HepG2 (cell line): ENCODE data around the gene UVSSA. TPM values are rescaled to one million over a fixed set of nuclear protein-coding genes. Genes with fewer than 3 reads are reported as not detected.
A peak's percentile ranks its signal among the peaks of the same experiment; 100 is the strongest.

ENCODE experiments used
- BRCA1 ChIP-seq: sonication (generic); formaldehyde crosslinking; IDR thresholded peaks from 2 replicates; pipeline ENCODE4 v1.4.0; 2020; ENCODE audit warnings: missing genetic modification reagents
- FOXC1 ChIP-seq: sonication (generic); formaldehyde crosslinking; IDR thresholded peaks from 2 replicates; pipeline ENCODE4 v1.8.0; 2022; ENCODE audit warnings: mild to moderate bottlenecking, missing genetic modification reagents, borderline replicate concordance
- GFI1 ChIP-seq: sonication (generic); formaldehyde crosslinking; IDR thresholded peaks from 2 replicates; pipeline ENCODE4 v1.5.0; 2020; ENCODE audit warnings: missing genetic modification reagents, mild to moderate bottlenecking, borderline replicate concordance
- NR2C2 ChIP-seq: sonication (generic); formaldehyde crosslinking; IDR thresholded peaks from 2 replicates; pipeline ENCODE4 v1.4.0; 2020; ENCODE audit warnings: missing genetic modification reagents, mild to moderate bottlenecking, moderate library complexity, borderline replicate concordance
- PCBP1 ChIP-seq: fragments of 200-400 bp; formaldehyde crosslinking; IDR thresholded peaks from 2 replicates; pipeline ENCODE4 v1.6.1; 2017; ENCODE audit warnings: mild to moderate bottlenecking, low read depth, low read length, borderline replicate concordance
- RAD51 ChIP-seq: fragments of 450-650 bp; IDR thresholded peaks from 2 replicates; pipeline ENCODE4 v1.6.1; 2016; ENCODE audit warnings: borderline replicate concordance
- RBFOX2 ChIP-seq: fragments of 200-400 bp; formaldehyde crosslinking; IDR thresholded peaks from 2 replicates; pipeline ENCODE4 v1.6.1; 2017; ENCODE audit warnings: low read depth, mild to moderate bottlenecking, low read length
- SNAPC5 ChIP-seq: sonication (generic); formaldehyde crosslinking; IDR thresholded peaks from 2 replicates; pipeline ENCODE4 v1.8.1; 2023; ENCODE audit warnings: mild to moderate bottlenecking, missing genetic modification reagents, borderline replicate concordance
- SPEN ChIP-seq: sonication (generic); formaldehyde crosslinking; IDR thresholded peaks from 2 replicates; pipeline ENCODE4 v1.5.1; 2020; ENCODE audit warnings: low read depth, mild to moderate bottlenecking, missing genetic modification reagents
- TFDP1 ChIP-seq: IDR thresholded peaks from 2 replicates; pipeline ENCODE4 v1.6.1; 2016; ENCODE audit warnings: missing compliant biosample characterization, missing genetic modification reagents, borderline replicate concordance
- U2AF1 ChIP-seq: fragments of 200-400 bp; formaldehyde crosslinking; optimal IDR thresholded peaks from 2 replicates; pipeline ENCODE3; 2017; ENCODE audit warnings: mild to moderate bottlenecking, low read depth, low read length
- WIZ ChIP-seq: sonication (generic); formaldehyde crosslinking; IDR thresholded peaks from 2 replicates; pipeline ENCODE4 v1.5.1; 2020; ENCODE audit warnings: mild to moderate bottlenecking, missing genetic modification reagents
- YY1 ChIP-seq: IDR thresholded peaks from 2 replicates; pipeline ENCODE4 v1.6.1; 2011; ENCODE audit warnings: low read length, low read depth, moderate library complexity, mild to moderate bottlenecking; ENCODE audit not compliant: insufficient read depth, insufficient replicate concordance
- ZBTB2 ChIP-seq: sonication (generic); formaldehyde crosslinking; IDR thresholded peaks from 2 replicates; pipeline ENCODE4 v1.8.0; 2022; ENCODE audit warnings: low read depth, missing genetic modification reagents
- ZBTB33 ChIP-seq: sonication (generic); formaldehyde crosslinking; IDR thresholded peaks from 2 replicates; pipeline ENCODE4 v1.4.0; 2020; ENCODE audit warnings: missing genetic modification reagents
- ZC3H13 ChIP-seq: sonication (generic); formaldehyde crosslinking; IDR thresholded peaks from 2 replicates; pipeline ENCODE4 v1.8.1; 2023; ENCODE audit warnings: mild to moderate bottlenecking, missing genetic modification reagents, moderate library complexity
- ZFP62 ChIP-seq: sonication (generic); formaldehyde crosslinking; IDR thresholded peaks from 2 replicates; pipeline ENCODE4 v1.4.0; 2020; ENCODE audit warnings: missing genetic modification reagents
- ZIK1 ChIP-seq: sonication (generic); formaldehyde crosslinking; IDR thresholded peaks from 2 replicates; pipeline ENCODE4 v1.5.0; 2020; ENCODE audit warnings: mild to moderate bottlenecking, low read depth, missing genetic modification reagents, borderline replicate concordance
- ZNF251 ChIP-seq: sonication (generic); formaldehyde crosslinking; IDR thresholded peaks from 2 replicates; pipeline ENCODE4 v1.9.0; 2021; ENCODE audit warnings: mild to moderate bottlenecking, missing genetic modification reagents
- ZNF263 ChIP-seq: sonication (generic); formaldehyde crosslinking; IDR thresholded peaks from 2 replicates; pipeline ENCODE4 v1.4.0; 2020; ENCODE audit warnings: missing genetic modification reagents
- ZNF672 ChIP-seq: sonication (generic); formaldehyde crosslinking; IDR thresholded peaks from 2 replicates; pipeline ENCODE4 v1.8.1; 2022; ENCODE audit warnings: missing genetic modification reagents
- ZNF709 ChIP-seq: sonication (generic); formaldehyde crosslinking; IDR thresholded peaks from 2 replicates; pipeline ENCODE4 v1.5.0; 2020; ENCODE audit warnings: mild to moderate bottlenecking, missing genetic modification reagents
- ZNF710 ChIP-seq: sonication (generic); formaldehyde crosslinking; IDR thresholded peaks from 2 replicates; pipeline ENCODE4 v1.5.0; 2020; ENCODE audit warnings: mild to moderate bottlenecking, missing genetic modification reagents, borderline replicate concordance
- ZNF792 ChIP-seq: IDR thresholded peaks from 2 replicates; pipeline ENCODE4 v1.6.1; 2016
- polyA plus RNA-seq, 8 experiments: library from polyadenylated mRNA; depleted of rRNA in 3 of 8; stranded (reverse) in 7 of 8; unstranded in 1 of 8; fragments of >200 nt; fragmentation: Illumina TruSeq in 4 of 8; extraction: Trizol in 4 of 8; gene quantifications; 2 replicates each; pipeline versions ENCODE4 v1.2.1 to v1.2.3, GENCODE V29; 2011 to 2016; ENCODE audit warnings: low read depth in 4 of 8, missing spikeins in 1 of 8, mixed read lengths in 1 of 8; ENCODE audit not compliant: insufficient read depth in 1 of 8
- total RNA-seq, 5 experiments: library from RNA; depleted of rRNA; stranded (reverse); fragments of >200 nt; fragmentation: Illumina TruSeq; extraction: Trizol; gene quantifications; 2 replicates each; pipeline ENCODE4 v1.2.3, GENCODE V29; 2016; ENCODE audit warnings: low read depth in 1 of 5

UVSSA gene
- total and polyA plus RNA-seq, 2 of the 13 experiments (the other 11 are each of a cell fraction or from before 2014, with no cell fraction given): 4.6 to 8.4 TPM

- TF ChIP-seq YY1 (no peak), ZNF792 (CRISPR knock-in tag) (no peak; the same call in 1 of the 2 replicates), ZIK1 (0 out of 2 replicates have a peak, but pooled peaks have one; percentile 33), NR2C2 (CRISPR knock-in tag) (peak; percentile 84; the same call in 1 of the 2 replicates), SNAPC5 (CRISPR knock-in tag) (no peak), ZBTB33 (no peak), SPEN (CRISPR knock-in tag) (no peak), BRCA1 (CRISPR knock-in tag) (no peak), ZNF672 (CRISPR knock-in tag) (no peak), ZBTB2 (CRISPR knock-in tag) (no peak), ZNF251 (CRISPR knock-in tag) (no peak), GFI1 (CRISPR knock-in tag) (no peak), RBFOX2 (no peak), ZC3H13 (CRISPR knock-in tag) (no peak), WIZ (no peak), PCBP1 (peak; percentile 80; the same call in 1 of the 2 replicates), ZFP62 (CRISPR knock-in tag) (no peak), RAD51 (peak; percentile 58), FOXC1 (CRISPR knock-in tag) (no peak), U2AF1 (no peak), ZNF710 (CRISPR knock-in tag) (peak; percentile 49; the same call in 1 of the 2 replicates), ZNF709 (CRISPR knock-in tag) (peak; percentile 71), ZNF263 (CRISPR knock-in tag) (peak; percentile 95), TFDP1 (CRISPR knock-in tag) (no peak; the same call in 1 of the 2 replicates)
Observed at GRCh38 chr4:1309261-1310010, 37.6 kb upstream of the UVSSA start (continued).
